ENCODE data around the gene LRRK1. TPM values are rescaled to one million over a fixed set of nuclear protein-coding genes. Genes with fewer than 3 reads are reported as not detected.
"Not testable (repeated sequence)": the region's sequence is repeated elsewhere in the genome, so short reads cannot be mapped to it uniquely, and the experiment has no call there.

The LRRK1 gene
- total and polyA plus RNA-seq, 2 experiments from 2014 or later = 6.2 to 6.4 TPM

- DNase-seq = peak; percentile 79
- no peaks in the 10 kb centered on the region for H3K27me3 ChIP-seq (replicated peaks; ENCODE audit: insufficient read depth)
These were observed 172.2 kb downstream of the LRRK1 start for GRCh38 chr15:101091080-101092017.

DNA sequence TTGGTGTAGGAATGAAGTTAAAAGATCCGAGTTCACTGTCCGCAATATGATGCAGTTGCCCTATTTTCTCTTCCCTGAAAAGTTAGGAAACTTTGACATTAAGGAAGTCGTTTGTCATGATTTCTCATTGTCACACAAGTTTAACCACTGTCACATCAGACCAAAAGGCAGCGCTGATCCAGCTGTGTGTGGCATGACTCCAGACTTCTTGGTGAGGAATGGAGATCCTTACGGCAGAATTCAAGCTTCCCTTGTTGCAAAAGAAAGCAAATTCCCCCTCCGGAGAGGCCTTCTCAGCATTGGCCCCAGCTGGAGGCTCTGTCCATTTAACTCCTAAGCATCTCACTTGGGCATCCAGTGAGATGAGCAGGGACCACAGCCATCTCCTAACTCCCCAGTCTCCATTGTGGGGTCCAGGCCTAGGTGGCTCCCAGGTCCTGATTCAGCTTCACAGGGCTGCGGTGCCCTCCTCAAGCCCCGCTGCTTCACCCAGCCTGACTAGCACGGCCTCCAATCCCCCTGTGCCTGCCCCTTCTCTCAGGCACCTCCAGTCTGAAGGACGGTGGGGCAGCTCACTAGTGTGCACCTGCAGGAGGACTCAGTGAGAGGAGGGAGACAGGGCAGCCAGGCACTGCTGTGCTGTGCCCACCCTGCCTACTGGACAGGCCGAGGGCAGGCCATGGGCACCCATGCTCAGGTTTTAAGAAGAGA, 173.2 kb downstream of the LRRK1 start:
- TF ChIP-seq EZH2 (IDR thresholded peaks at IDR 0.05; ENCODE audit: insufficient read depth, poor library complexity, severe bottlenecking) (no peak), EZH2phosphoT487 (IDR thresholded peaks at IDR 0.05; ENCODE audit: insufficient read depth, low read depth) (no peak)
- H3K4me3 ChIP-seq = no peak overlapping the region
- H3K9ac ChIP-seq = peak overlapping the region; percentile 63

More at GRCh38 chr15:101091080-101092017, 172.2 kb downstream of the LRRK1 start:
- WGBS, 2 experiments (ENCODE audit: low coverage in 1 of 2, low lambda C conversion rate in 2 of 2, missing lambda C conversion rate in 2 of 2) = 52 to 63% methylated on average over 19 to 20 of the region's 20 CpGs
- TF ChIP-seq EZH2phosphoT487 (IDR thresholded peaks at IDR 0.05; ENCODE audit: insufficient read depth, low read depth) (no peak), EZH2 (IDR thresholded peaks at IDR 0.05; ENCODE audit: insufficient read depth, poor library complexity, severe bottlenecking) (no peak)
- no peaks in the 10 kb centered on the region for H3K79me2 ChIP-seq (ENCODE audit: insufficient read depth)
- no peak overlapping the region for H3K4me3 ChIP-seq
- H2AFZ ChIP-seq = peak overlapping the region; percentile 41
- peaks cover 4% of the 10 kb centered on the region; the same call in 1 of the 2 replicates for H3K4me1 ChIP-seq (ENCODE audit: insufficient read depth)
- H4K20me1 ChIP-seq (ENCODE audit: insufficient read depth) = no peaks in the 10 kb centered on the region
- H3K9me3 ChIP-seq (ENCODE audit: low read depth) = no peaks in the 10 kb centered on the region
- no peaks in the 10 kb centered on the region for H3F3A ChIP-seq (ENCODE audit: insufficient read depth)
- no peaks in the 10 kb centered on the region for H3K36me3 ChIP-seq (ENCODE audit: low read depth)
- peak overlapping the region; percentile 63 for H3K9ac ChIP-seq
- H3K9me2 ChIP-seq (ENCODE audit: insufficient read depth) = no peaks in the 10 kb centered on the region
- peak overlapping the region; percentile 7 for H3K4me2 ChIP-seq (ENCODE audit: unreplicated experiment)
- in situ Hi-C loops (cut with MboI) = no loop called here
- H3K27ac ChIP-seq = peak overlapping the region; percentile 60

DNA sequence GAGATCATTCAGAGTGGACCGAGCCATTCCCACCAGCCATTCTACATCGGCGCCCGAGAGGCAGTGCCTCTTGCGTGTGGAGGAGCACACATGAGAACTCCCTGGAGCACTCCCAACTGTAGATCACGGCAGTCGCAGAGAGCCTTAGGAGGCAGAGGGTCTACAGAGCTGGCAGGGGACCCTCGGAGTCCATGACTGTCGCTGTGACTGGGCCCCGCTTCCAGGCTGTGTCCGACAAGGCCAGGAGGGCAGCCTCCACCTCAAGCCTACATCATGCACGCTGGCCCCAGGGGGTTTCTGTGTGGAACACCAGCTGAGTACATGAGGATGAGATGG, 173.7 kb downstream of the LRRK1 start:
- Histone ChIP-seq H4K20me1 (ENCODE audit: insufficient read depth) (no peaks in the 10 kb centered on the region), H3K9me2 (ENCODE audit: insufficient read depth) (no peaks in the 10 kb centered on the region), H3K79me2 (ENCODE audit: insufficient read depth) (no peaks in the 10 kb centered on the region), H3F3A (ENCODE audit: insufficient read depth) (no peaks in the 10 kb centered on the region), H3K4me2 (ENCODE audit: unreplicated experiment) (no peak overlapping the region), H3K36me3 (ENCODE audit: low read depth) (no peaks in the 10 kb centered on the region), H3K4me1 (ENCODE audit: insufficient read depth) (peaks cover 4% of the 10 kb centered on the region; the same call in 1 of the 2 replicates), H3K27me3 (replicated peaks; ENCODE audit: insufficient read depth) (no peaks in the 10 kb centered on the region), H3K9me3 (ENCODE audit: low read depth) (no peaks in the 10 kb centered on the region), H3K9ac (no peak overlapping the region), H3K27ac (no peak overlapping the region), H3K4me3 (no peak overlapping the region), H2AFZ (no peak overlapping the region)
- 96% methylated on average over 10 to 12 of the region's 12 CpGs for WGBS, 2 experiments (ENCODE audit: low coverage in 1 of 2, low lambda C conversion rate in 2 of 2, missing lambda C conversion rate in 2 of 2)
- TF ChIP-seq EZH2phosphoT487 (IDR thresholded peaks at IDR 0.05; ENCODE audit: insufficient read depth, low read depth) = no peak
- TF ChIP-seq EZH2 (IDR thresholded peaks at IDR 0.05; ENCODE audit: insufficient read depth, poor library complexity, severe bottlenecking) = no peak
- no peak for DNase-seq
- in situ Hi-C loops (cut with MboI) = no loop called here

More for the DNA sequence above, 173.2 kb downstream of the LRRK1 start:
- H2AFZ ChIP-seq = peak overlapping the region; percentile 41
- H3F3A ChIP-seq (ENCODE audit: insufficient read depth) = no peaks in the 10 kb centered on the region
- H3K9me2 ChIP-seq (ENCODE audit: insufficient read depth) = no peaks in the 10 kb centered on the region
- H3K36me3 ChIP-seq (ENCODE audit: low read depth) = no peaks in the 10 kb centered on the region
- 68 to 75% methylated on average over 10 to 11 of the region's 11 CpGs for WGBS, 2 experiments (ENCODE audit: low coverage in 1 of 2, low lambda C conversion rate in 2 of 2, missing lambda C conversion rate in 2 of 2)
- in situ Hi-C loops (cut with MboI) = no loop called here
- H4K20me1 ChIP-seq (ENCODE audit: insufficient read depth) = no peaks in the 10 kb centered on the region
- H3K79me2 ChIP-seq (ENCODE audit: insufficient read depth) = no peaks in the 10 kb centered on the region
- H3K27me3 ChIP-seq (replicated peaks; ENCODE audit: insufficient read depth) = no peaks in the 10 kb centered on the region
- DNase-seq = peak; percentile 26
- peak overlapping the region; percentile 60 for H3K27ac ChIP-seq
- H3K4me2 ChIP-seq (ENCODE audit: unreplicated experiment) = no peak overlapping the region
- H3K4me1 ChIP-seq (ENCODE audit: insufficient read depth) = peaks cover 4% of the 10 kb centered on the region; the same call in 1 of the 2 replicates
- no peaks in the 10 kb centered on the region for H3K9me3 ChIP-seq (ENCODE audit: low read depth)

- WGBS, 2 experiments (ENCODE audit: low coverage in 1 of 2, low lambda C conversion rate in 2 of 2, missing lambda C conversion rate in 2 of 2) = 85 to 88% methylated on average over 12 of the region's 12 CpGs
- no peak overlapping the region for H3K9ac ChIP-seq
- H3K79me2 ChIP-seq (ENCODE audit: insufficient read depth) = no peaks in the 10 kb centered on the region
- H3K36me3 ChIP-seq (ENCODE audit: low read depth) = no peaks in the 10 kb centered on the region
- no peak overlapping the region for H3K27ac ChIP-seq
- peaks cover 4% of the 10 kb centered on the region; the same call in 1 of the 2 replicates for H3K4me1 ChIP-seq (ENCODE audit: insufficient read depth)
- no peaks in the 10 kb centered on the region for H3K9me2 ChIP-seq (ENCODE audit: insufficient read depth)
- no peaks in the 10 kb centered on the region for H3K27me3 ChIP-seq (replicated peaks; ENCODE audit: insufficient read depth)
- in situ Hi-C loops (cut with MboI) = no loop called here
- H3K4me3 ChIP-seq = no peak overlapping the region
- no peaks in the 10 kb centered on the region for H3K9me3 ChIP-seq (ENCODE audit: low read depth)
- no peak overlapping the region for H3K4me2 ChIP-seq (ENCODE audit: unreplicated experiment)
- no peaks in the 10 kb centered on the region for H4K20me1 ChIP-seq (ENCODE audit: insufficient read depth)
- H3F3A ChIP-seq (ENCODE audit: insufficient read depth) = no peaks in the 10 kb centered on the region
- TF ChIP-seq EZH2phosphoT487 (IDR thresholded peaks at IDR 0.05; ENCODE audit: insufficient read depth, low read depth) (no peak), EZH2 (IDR thresholded peaks at IDR 0.05; ENCODE audit: insufficient read depth, poor library complexity, severe bottlenecking) (no peak)
- H2AFZ ChIP-seq = no peak overlapping the region
- no peak for DNase-seq
These were observed 174.8 kb downstream of the LRRK1 start for GRCh38 chr15:101093958-101094357.

- in situ Hi-C loops (cut with MboI); H3K36me3 ChIP-seq (ENCODE audit: low read depth); H3F3A ChIP-seq (ENCODE audit: insufficient read depth); H3K9me2 ChIP-seq (ENCODE audit: insufficient read depth); H3K4me3 ChIP-seq; H3K79me2 ChIP-seq (ENCODE audit: insufficient read depth); DNase-seq; H2AFZ ChIP-seq; H3K9me3 ChIP-seq (ENCODE audit: low read depth); H3K27me3 ChIP-seq (replicated peaks; ENCODE audit: insufficient read depth); H3K4me1 ChIP-seq (ENCODE audit: insufficient read depth); H3K9ac ChIP-seq; H3K4me2 ChIP-seq (ENCODE audit: unreplicated experiment); H4K20me1 ChIP-seq (ENCODE audit: insufficient read depth); H3K27ac ChIP-seq: not testable (repeated sequence)
- WGBS, 2 experiments (ENCODE audit: low coverage in 1 of 2, low lambda C conversion rate in 2 of 2, missing lambda C conversion rate in 2 of 2) = 76 to 85% methylated on average over 4 to 6 of the region's 6 CpGs
These were observed 176.7 kb downstream of the LRRK1 start for GRCh38 chr15:101095796-101096406.
